HG03196 (cell line): ENCODE data around the gene SKA3.
"Not testable (repeated sequence)": the region's sequence is repeated elsewhere in the genome, so short reads cannot be mapped to it uniquely, and the experiment has no call there.

Source experiments
- ATAC-seq: cut with Tn5 transposase; IDR thresholded peaks from one replicate; pipeline ENCODE4 v1.9.1; 2021; ENCODE audit not compliant: unreplicated experiment

Gene SKA3

DNA sequence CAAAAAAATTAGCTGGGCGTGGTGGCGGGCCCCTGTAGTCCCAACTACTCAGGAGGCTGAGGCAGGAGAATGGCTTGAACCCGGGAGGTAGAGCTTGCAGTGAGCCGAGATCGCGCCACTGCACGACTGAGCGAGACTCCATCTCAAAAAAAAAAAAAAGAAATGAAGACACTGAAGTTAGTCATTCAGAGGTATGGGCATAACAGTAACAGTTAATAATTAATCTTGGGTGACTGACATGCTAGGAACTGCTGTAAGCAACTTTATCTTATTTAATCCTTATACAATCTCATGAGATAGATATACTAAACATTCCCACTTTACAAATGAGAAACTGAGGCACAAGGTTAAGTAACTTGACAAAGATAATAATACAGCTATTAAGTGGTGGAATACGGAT lies 4.9 kb downstream of the SKA3 start:
- no peak for ATAC-seq

DNA sequence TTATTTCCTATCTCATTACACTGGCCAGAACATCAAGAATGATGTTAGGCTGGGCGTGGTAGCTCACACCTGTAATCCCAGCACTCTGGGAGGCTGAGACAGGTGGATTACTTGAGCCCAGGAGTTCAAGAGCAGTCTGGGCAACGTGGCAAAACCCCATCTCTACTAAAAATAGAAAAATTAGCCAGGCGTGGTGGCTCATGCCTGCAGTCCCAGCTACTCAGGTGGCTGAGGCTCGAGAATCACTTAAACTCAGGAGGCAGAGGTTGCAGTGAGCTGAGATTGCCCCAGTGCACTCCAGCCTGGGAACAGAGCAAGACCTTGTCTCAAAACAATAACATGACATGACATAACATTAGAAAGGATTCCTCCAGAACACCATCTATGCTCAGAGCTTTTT lies 10.7 kb downstream of the SKA3 start:
- not testable (repeated sequence) for ATAC-seq

DNA sequence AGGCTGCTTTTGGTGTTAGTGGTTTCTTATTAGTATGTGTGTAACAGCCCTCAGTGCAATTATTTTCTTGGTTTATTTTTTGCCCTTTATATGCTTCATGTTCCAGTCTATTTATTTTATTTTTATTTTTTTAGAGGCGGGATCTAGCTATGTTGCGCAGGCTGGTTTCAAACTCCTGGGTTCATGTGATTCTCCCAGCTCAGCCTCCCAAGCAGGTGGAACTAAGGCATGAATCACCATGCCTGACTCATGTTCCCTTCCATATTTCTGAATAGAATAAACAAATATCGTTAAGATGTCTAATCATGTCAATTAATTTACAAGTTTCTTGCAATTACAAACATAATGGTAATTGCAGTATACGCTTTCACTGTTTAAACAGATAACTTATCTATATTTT lies 11.7 kb downstream of the SKA3 start:
- no peak for ATAC-seq

GRCh38 chr13:21152251-21152899 lies 24.0 kb downstream of the SKA3 start:
- no peak for ATAC-seq

- ATAC-seq: no peak
Observed at GRCh38 chr13:21150013-21150412, 26.3 kb downstream of the SKA3 start.

DNA sequence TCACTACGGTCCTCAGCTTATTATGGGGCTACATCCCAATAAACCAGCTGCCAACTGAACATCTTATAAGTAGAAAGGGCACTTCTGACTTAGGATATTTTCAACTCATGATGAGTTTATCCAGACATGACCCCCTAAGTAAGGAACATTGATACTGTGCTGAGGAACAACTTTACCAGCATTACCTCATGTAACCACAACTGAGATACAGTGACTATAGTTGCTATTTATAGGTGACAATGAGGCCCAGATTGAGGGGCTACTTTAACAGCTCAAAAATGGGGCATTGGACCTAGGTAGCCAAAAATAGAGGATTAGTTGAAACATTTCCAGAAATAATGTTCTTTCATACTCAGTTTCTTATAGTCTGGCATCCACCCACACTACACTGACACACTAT lies 26.8 kb downstream of the SKA3 start:
- no peak for ATAC-seq

GRCh38 chr13:21148557-21149258 lies 27.6 kb downstream of the SKA3 start:
- ATAC-seq: no peak

DNA sequence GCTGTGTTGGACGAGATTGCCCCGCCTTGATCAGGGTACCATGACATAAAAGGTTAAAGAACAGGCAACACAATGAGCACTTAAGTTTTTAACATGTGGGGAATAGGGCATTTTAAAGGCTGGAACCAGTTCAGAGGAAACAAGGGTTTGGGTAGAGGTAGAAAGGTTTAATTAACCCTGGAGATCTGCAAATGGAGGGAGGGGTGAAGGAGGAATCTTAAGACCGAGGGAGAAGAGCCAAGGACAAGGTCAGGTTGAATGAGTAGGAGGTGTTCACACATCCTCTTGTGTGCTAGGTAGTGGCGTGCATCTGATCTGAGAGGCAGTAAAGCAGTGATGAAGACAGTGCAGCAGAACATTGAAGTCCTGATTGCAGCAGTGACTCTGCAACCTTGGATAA lies 28.5 kb downstream of the SKA3 start:
- no peak for ATAC-seq

GRCh38 chr13:21142766-21143165 lies 33.6 kb downstream of the SKA3 start:
- ATAC-seq: no peak

- no peak for ATAC-seq
Observed at GRCh38 chr13:21139374-21139773, 37.0 kb downstream of the SKA3 start.

GRCh38 chr13:21138561-21138960 lies 37.8 kb downstream of the SKA3 start:
- no peak for ATAC-seq

- ATAC-seq: no peak
Observed at GRCh38 chr13:21137696-21138095, 38.7 kb downstream of the SKA3 start.

DNA sequence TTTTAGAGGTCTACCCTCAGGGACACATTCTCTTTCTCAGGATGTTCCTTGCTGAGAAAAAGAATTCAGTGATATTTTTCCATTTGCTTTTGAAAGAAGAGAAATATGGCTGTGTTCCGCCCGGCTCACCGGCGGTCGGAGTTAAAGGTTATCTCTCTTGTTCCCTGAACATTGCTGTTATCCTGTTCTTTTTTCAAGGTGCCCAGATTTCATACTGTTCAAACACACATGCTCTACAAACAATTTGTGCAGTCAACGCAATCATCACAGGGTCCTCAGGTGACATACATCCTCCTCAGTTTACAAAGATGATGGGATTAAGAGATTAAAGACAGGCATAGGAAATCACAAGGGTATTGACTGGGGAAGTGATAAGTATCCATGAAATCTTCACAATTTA lies 40.5 kb downstream of the SKA3 start:
- not testable (repeated sequence) for ATAC-seq

- no peak for ATAC-seq
Observed at GRCh38 chr13:21134475-21134874, 41.9 kb downstream of the SKA3 start.

DNA sequence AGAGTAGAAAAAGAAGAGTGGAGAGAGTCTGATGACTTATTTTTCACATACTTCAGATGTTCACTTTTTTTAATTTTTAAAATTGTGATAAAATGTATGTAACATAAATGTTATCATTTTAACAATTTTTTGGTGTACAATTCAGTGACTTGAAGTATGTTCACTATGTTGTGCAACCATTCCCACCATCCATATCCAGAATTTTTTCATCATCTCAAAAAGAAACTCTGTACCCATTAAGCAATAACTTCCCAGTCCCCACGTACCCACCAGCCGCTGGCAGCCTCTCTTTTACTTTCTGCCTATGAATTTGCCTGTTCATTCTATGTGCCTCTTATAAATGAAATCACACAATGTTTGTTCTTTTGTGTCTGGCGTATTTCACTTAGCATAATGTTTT lies 43.3 kb downstream of the SKA3 start:
- no peak for ATAC-seq

DNA sequence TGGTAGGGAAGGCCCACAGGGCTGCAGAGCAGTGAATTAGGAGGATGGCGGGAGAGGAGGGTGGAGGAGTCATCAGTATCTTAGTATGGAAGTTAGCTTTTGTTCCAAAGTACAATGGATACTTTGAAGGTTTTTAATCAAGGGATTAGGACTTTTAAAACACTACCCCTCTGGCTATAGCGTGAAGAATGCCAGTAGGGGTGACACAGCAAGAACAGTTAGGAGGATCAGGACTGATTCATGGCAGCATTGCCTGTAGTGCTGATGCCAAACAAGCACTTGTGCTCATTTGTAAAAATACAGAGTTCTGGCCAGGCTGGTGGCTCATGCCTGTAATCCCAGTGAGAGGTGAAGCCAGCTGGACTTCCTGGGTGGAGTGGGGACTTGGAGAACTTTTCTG lies 46.2 kb downstream of the SKA3 start:
- no peak for ATAC-seq

- ATAC-seq: no peak
Observed at GRCh38 chr13:21124852-21125251, 51.5 kb downstream of the SKA3 start.

GRCh38 chr13:21123956-21124355 lies 52.4 kb downstream of the SKA3 start:
- no peak for ATAC-seq

DNA sequence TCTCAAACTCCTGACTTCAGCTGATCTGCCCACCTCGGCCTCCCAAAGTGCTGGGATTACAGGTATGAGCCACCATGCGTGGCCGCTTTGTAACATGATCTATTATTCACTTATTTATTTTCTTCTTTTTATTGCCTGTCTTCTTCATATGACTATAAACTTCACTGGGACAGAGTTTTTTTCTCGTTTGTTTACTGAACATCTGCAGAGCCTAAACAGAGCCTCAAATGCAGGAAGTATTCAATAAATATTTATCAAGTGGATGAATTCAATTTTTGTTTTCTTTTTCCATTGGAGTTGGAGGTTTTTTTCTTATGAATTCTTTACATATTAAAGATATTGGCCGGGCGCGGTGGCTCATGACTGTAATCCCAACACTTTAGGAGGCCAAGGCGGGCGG lies 54.7 kb downstream of the SKA3 start:
- no peak for ATAC-seq

GRCh38 chr13:21120191-21120590 lies 56.2 kb downstream of the SKA3 start:
- ATAC-seq: no peak

GRCh38 chr13:21119526-21119925 lies 56.8 kb downstream of the SKA3 start:
- ATAC-seq: no peak

GRCh38 chr13:21118180-21118579 lies 58.2 kb downstream of the SKA3 start:
- no peak for ATAC-seq
